Measurements from ENCODE around the gene NXPE2. TPM values are rescaled to one million over a fixed set of nuclear protein-coding genes. Genes with fewer than 3 reads are reported as not detected.

The NXPE2 gene
- total RNA-seq, 2 experiments from 2014 or later, result not detected

- DNase-seq, result no peak
- intact Hi-C loops (cut with DNase I, micrococcal nuclease), result no loop called here
- POLR2A ChIA-PET, result no interaction called here
- CTCF ChIA-PET, result no interaction called here
- Mint-ChIP-seq H3K4me1 (no peaks in the 10 kb centered on the region), H3K27ac (no peak overlapping the region), H3K4me3 (no peak overlapping the region), H3K36me3 (ENCODE audit: low read depth) (no peaks in the 10 kb centered on the region), H3K27me3 (no peaks in the 10 kb centered on the region), H3K9me3 (ENCODE audit: low read depth) (peaks cover 4% of the 10 kb centered on the region)
- no peak for ATAC-seq
Observed at GRCh38 chr11:114684636-114685035, 6.3 kb downstream of the NXPE2 start.

GRCh38 chr11:114685097-114685496 is 6.8 kb downstream of the NXPE2 start:
- Mint-ChIP-seq H3K27ac (no peak overlapping the region), H3K4me1 (no peaks in the 10 kb centered on the region), H3K4me3 (no peak overlapping the region), H3K36me3 (ENCODE audit: low read depth) (no peaks in the 10 kb centered on the region), H3K9me3 (ENCODE audit: low read depth) (peaks cover 4% of the 10 kb centered on the region), H3K27me3 (no peaks in the 10 kb centered on the region)
- ChIA-PET POLR2A (no interaction called here), CTCF (no interaction called here)
- ATAC-seq, result no peak
- no peak for DNase-seq
- intact Hi-C loops (cut with DNase I, micrococcal nuclease), result no loop called here

- intact Hi-C loops (cut with DNase I, micrococcal nuclease), result no loop called here
- Mint-ChIP-seq H3K27ac (no peak overlapping the region), H3K4me1 (no peaks in the 10 kb centered on the region), H3K9me3 (ENCODE audit: low read depth) (peaks cover 5% of the 10 kb centered on the region), H3K36me3 (ENCODE audit: low read depth) (no peaks in the 10 kb centered on the region), H3K4me3 (no peak overlapping the region), H3K27me3 (peaks cover 11% of the 10 kb centered on the region)
- DNase-seq, result no peak
- ChIA-PET POLR2A (interaction anchor here (0.7 kb wide), 1 partner anchor 11 kb away, joined by 4 read pairs; no protein-coding TSS in a partner anchor), CTCF (interaction anchor here (0.8 kb wide), 1 partner anchor 143 kb away, joined by 3 read pairs; no protein-coding TSS in a partner anchor)
- no peak for ATAC-seq
Observed at GRCh38 chr11:114705280-114706024, 27.1 kb downstream of the NXPE2 start.

GRCh38 chr11:114709960-114710359 is 31.6 kb downstream of the NXPE2 start:
- H3K27ac Mint-ChIP-seq, result no peak overlapping the region
- H3K4me1 Mint-ChIP-seq, result no peaks in the 10 kb centered on the region
- ATAC-seq (no peak), DNase-seq (no peak)
- ChIA-PET POLR2A (no interaction called here), CTCF (interaction anchor here (0.6 kb wide), 1 partner anchor 178 kb away, joined by 4 read pairs; no protein-coding TSS in a partner anchor)
- intact Hi-C loops (cut with DNase I, micrococcal nuclease), result no loop called here
- no peaks in the 10 kb centered on the region for H3K36me3 Mint-ChIP-seq (ENCODE audit: low read depth)
- peaks cover 7% of the 10 kb centered on the region for H3K9me3 Mint-ChIP-seq (ENCODE audit: low read depth)
- H3K27me3 Mint-ChIP-seq, result peaks cover 8% of the 10 kb centered on the region
- no peak overlapping the region for H3K4me3 Mint-ChIP-seq

GRCh38 chr11:114713756-114714155 is 35.4 kb downstream of the NXPE2 start:
- no peaks in the 10 kb centered on the region for H3K4me1 Mint-ChIP-seq
- ChIA-PET CTCF (no interaction called here), POLR2A (no interaction called here)
- peaks cover 7% of the 10 kb centered on the region for H3K9me3 Mint-ChIP-seq (ENCODE audit: low read depth)
- intact Hi-C loops (cut with DNase I, micrococcal nuclease), result no loop called here
- no peaks in the 10 kb centered on the region for H3K36me3 Mint-ChIP-seq (ENCODE audit: low read depth)
- H3K27me3 Mint-ChIP-seq, result no peaks in the 10 kb centered on the region
- DNase-seq (no peak), ATAC-seq (no peak)
- H3K4me3 Mint-ChIP-seq, result no peak overlapping the region
- H3K27ac Mint-ChIP-seq, result no peak overlapping the region

GRCh38 chr11:114719562-114719961 is 41.2 kb downstream of the NXPE2 start:
- Mint-ChIP-seq H3K4me1 (no peaks in the 10 kb centered on the region), H3K9me3 (ENCODE audit: low read depth) (no peaks in the 10 kb centered on the region), H3K36me3 (ENCODE audit: low read depth) (no peaks in the 10 kb centered on the region), H3K27me3 (no peaks in the 10 kb centered on the region), H3K4me3 (no peak overlapping the region), H3K27ac (no peak overlapping the region)
- POLR2A ChIA-PET, result no interaction called here
- intact Hi-C loops (cut with DNase I, micrococcal nuclease), result no loop called here
- ATAC-seq (no peak), DNase-seq (no peak)
- CTCF ChIA-PET, result no interaction called here

- no peak for ATAC-seq
- ChIA-PET POLR2A (no interaction called here), CTCF (interaction anchor here (0.7 kb wide), 1 partner anchor 243 kb away, joined by 3 read pairs; no protein-coding TSS in a partner anchor)
- intact Hi-C loops (cut with DNase I, micrococcal nuclease), result no loop called here
- Mint-ChIP-seq H3K4me1 (no peaks in the 10 kb centered on the region), H3K36me3 (ENCODE audit: low read depth) (no peaks in the 10 kb centered on the region), H3K27ac (no peak overlapping the region), H3K4me3 (no peak overlapping the region), H3K27me3 (no peaks in the 10 kb centered on the region), H3K9me3 (ENCODE audit: low read depth) (peaks cover 7% of the 10 kb centered on the region)
- DNase-seq, result no peak
Observed at GRCh38 chr11:114724916-114725524, 46.7 kb downstream of the NXPE2 start.

- peaks cover 7% of the 10 kb centered on the region for H3K9me3 Mint-ChIP-seq (ENCODE audit: low read depth)
- intact Hi-C loops (cut with DNase I, micrococcal nuclease), result no loop called here
- H3K27ac Mint-ChIP-seq, result no peak overlapping the region
- DNase-seq, result no peak
- ATAC-seq, result no peak
- ChIA-PET CTCF (no interaction called here), POLR2A (no interaction called here)
- H3K4me3 Mint-ChIP-seq, result no peak overlapping the region
- H3K4me1 Mint-ChIP-seq, result no peaks in the 10 kb centered on the region
- H3K27me3 Mint-ChIP-seq, result no peaks in the 10 kb centered on the region
- no peaks in the 10 kb centered on the region for H3K36me3 Mint-ChIP-seq (ENCODE audit: low read depth)
Observed at GRCh38 chr11:114725623-114726022, 47.3 kb downstream of the NXPE2 start.

GRCh38 chr11:114736806-114737205 is 58.5 kb downstream of the NXPE2 start:
- CTCF ChIA-PET, result no interaction called here
- intact Hi-C loops (cut with DNase I, micrococcal nuclease), result no loop called here
- DNase-seq, result no peak

GRCh38 chr11:114738954-114739353 is 60.6 kb downstream of the NXPE2 start:
- ChIA-PET CTCF (interaction anchor here (0.9 to 1.0 kb wide), 3 partner anchors 20 to 240 kb away, joined by 3 to 4 read pairs (median 3); no protein-coding TSS in a partner anchor), POLR2A (no interaction called here)
- no peak overlapping the region for H3K4me3 Mint-ChIP-seq
- DNase-seq (peak; percentile 61), ATAC-seq (no peak)
- intact Hi-C loops (cut with DNase I, micrococcal nuclease), result no loop called here
- peaks cover 4% of the 10 kb centered on the region for H3K27me3 Mint-ChIP-seq
- H3K36me3 Mint-ChIP-seq (ENCODE audit: low read depth), result no peaks in the 10 kb centered on the region
- peaks cover 8% of the 10 kb centered on the region for H3K9me3 Mint-ChIP-seq (ENCODE audit: low read depth)
- no peaks in the 10 kb centered on the region for H3K4me1 Mint-ChIP-seq
- H3K27ac Mint-ChIP-seq, result no peak overlapping the region

More at GRCh38 chr11:114736806-114737205, 58.5 kb downstream of the NXPE2 start:
- POLR2A ChIA-PET, result no interaction called here
- H3K9me3 Mint-ChIP-seq (ENCODE audit: low read depth), result peaks cover 8% of the 10 kb centered on the region
- H3K36me3 Mint-ChIP-seq (ENCODE audit: low read depth), result no peaks in the 10 kb centered on the region
- H3K27me3 Mint-ChIP-seq, result peaks cover 7% of the 10 kb centered on the region
- no peaks in the 10 kb centered on the region for H3K4me1 Mint-ChIP-seq
- H3K4me3 Mint-ChIP-seq, result no peak overlapping the region
- no peak overlapping the region for H3K27ac Mint-ChIP-seq
- ATAC-seq, result no peak

- no peak overlapping the region for H3K27ac Mint-ChIP-seq
- POLR2A ChIA-PET, result no interaction called here
- no peak for DNase-seq
- H3K4me1 Mint-ChIP-seq, result no peaks in the 10 kb centered on the region
- CTCF ChIA-PET, result interaction anchor here (0.6 kb wide), 1 partner anchor 332 kb away, joined by 3 read pairs; no protein-coding TSS in a partner anchor
- intact Hi-C loops (cut with DNase I, micrococcal nuclease), result no loop called here
- no peaks in the 10 kb centered on the region for H3K36me3 Mint-ChIP-seq (ENCODE audit: low read depth)
- ATAC-seq, result no peak
- H3K9me3 Mint-ChIP-seq (ENCODE audit: low read depth), result peaks cover 8% of the 10 kb centered on the region
- H3K27me3 Mint-ChIP-seq, result peaks cover 11% of the 10 kb centered on the region
- no peak overlapping the region for H3K4me3 Mint-ChIP-seq
Observed at GRCh38 chr11:114745150-114745671, 66.9 kb downstream of the NXPE2 start.

- ChIA-PET CTCF (interaction anchor here (0.6 kb wide), 1 partner anchor 332 kb away, joined by 3 read pairs; no protein-coding TSS in a partner anchor), POLR2A (no interaction called here)
- no peak overlapping the region for H3K27ac Mint-ChIP-seq
- H3K9me3 Mint-ChIP-seq (ENCODE audit: low read depth), result peaks cover 7% of the 10 kb centered on the region
- no peak for ATAC-seq
- DNase-seq, result no peak
- H3K4me3 Mint-ChIP-seq, result no peak overlapping the region
- no peaks in the 10 kb centered on the region for H3K36me3 Mint-ChIP-seq (ENCODE audit: low read depth)
- intact Hi-C loops (cut with DNase I, micrococcal nuclease), result no loop called here
- no peaks in the 10 kb centered on the region for H3K4me1 Mint-ChIP-seq
- H3K27me3 Mint-ChIP-seq, result peaks cover 11% of the 10 kb centered on the region
Observed at GRCh38 chr11:114746013-114746412, 67.7 kb downstream of the NXPE2 start.

Data from activated CD4-positive, alpha-beta T cell treated with anti-CD3 and anti-CD28 coated beads for 36 hours (primary cell).